Measurements from ENCODE around the gene HMGCL.

HMGCL gene

DNA sequence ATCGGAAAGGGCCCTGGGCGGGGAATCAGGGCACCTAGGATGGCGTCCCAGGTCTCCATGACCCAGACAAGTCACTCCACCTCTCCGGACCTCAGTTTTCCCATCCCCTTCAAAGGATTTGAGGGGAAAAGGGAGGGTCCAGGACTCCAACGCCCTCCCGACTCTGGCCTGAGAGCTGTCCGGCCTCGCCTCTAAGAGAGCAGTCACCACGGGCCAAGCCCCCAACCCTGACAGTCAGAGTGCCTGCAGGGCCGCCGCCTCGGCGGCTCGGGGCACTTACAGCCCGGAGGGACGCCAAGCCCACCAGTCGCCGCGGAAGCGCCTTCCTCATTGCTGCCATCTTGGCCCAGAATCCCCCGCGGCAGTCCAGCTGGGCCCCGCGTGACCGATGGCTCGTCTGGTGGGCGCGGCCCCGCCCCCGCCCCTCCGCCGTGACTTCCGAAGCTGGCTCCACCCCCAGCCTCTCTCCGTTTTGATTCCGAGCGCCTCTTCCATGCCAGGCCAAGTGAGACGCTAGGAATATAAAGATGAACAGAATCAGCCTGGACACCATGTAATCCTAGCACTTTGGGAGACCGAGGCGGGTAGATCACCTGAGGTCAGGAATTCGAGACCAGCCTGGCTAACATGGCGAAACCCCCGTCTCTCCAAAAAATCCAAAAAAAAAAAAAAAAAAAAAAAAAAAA lies at the start of gene HMGCL:
Gene HMGCL (minus strand): TSS at position 354 of the 686 bp plus-strand sequence. CDS start 14 bp downstream, at position 340.
- TF ChIP-seq, protein P1, sequence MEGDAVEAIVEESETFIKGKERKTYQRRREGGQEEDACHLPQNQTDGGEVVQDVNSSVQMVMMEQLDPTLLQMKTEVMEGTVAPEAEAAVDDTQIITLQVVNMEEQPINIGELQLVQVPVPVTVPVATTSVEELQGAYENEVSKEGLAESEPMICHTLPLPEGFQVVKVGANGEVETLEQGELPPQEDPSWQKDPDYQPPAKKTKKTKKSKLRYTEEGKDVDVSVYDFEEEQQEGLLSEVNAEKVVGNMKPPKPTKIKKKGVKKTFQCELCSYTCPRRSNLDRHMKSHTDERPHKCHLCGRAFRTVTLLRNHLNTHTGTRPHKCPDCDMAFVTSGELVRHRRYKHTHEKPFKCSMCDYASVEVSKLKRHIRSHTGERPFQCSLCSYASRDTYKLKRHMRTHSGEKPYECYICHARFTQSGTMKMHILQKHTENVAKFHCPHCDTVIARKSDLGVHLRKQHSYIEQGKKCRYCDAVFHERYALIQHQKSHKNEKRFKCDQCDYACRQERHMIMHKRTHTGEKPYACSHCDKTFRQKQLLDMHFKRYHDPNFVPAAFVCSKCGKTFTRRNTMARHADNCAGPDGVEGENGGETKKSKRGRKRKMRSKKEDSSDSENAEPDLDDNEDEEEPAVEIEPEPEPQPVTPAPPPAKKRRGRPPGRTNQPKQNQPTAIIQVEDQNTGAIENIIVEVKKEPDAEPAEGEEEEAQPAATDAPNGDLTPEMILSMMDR (IDR thresholded peaks at IDR 0.05; ENCODE audit: borderline replicate concordance, insufficient read depth, low read depth, low read length), result no peak
- peak within 1 kb of the TSS; percentile 89 for H3K4me3 ChIP-seq (ENCODE audit: low read depth, low read length)

DNA sequence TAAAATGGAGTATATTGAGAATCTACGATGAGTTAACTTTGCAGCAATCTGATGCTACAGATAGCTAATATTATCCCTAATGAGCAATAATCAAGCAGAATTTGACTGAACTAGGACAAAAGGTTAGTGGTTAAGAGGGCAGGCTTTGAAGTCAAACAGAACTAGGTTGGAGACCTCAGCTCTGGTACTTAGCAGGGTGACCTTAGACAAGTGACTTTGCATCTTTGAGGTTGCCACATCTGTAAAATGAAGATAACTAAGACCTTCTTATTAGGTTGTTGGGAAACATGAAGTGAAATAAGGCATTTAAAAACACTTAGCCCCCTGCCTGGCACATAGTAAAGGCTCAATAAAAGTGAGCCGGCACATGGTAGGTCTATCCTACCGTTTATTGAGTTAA lies 47.2 kb upstream of the HMGCL start:
- TF ChIP-seq, protein P1 (IDR thresholded peaks at IDR 0.05; ENCODE audit: borderline replicate concordance, insufficient read depth, low read depth, low read length), result no peak
- no peak overlapping the region for H3K4me3 ChIP-seq (ENCODE audit: low read depth, low read length)

DNA sequence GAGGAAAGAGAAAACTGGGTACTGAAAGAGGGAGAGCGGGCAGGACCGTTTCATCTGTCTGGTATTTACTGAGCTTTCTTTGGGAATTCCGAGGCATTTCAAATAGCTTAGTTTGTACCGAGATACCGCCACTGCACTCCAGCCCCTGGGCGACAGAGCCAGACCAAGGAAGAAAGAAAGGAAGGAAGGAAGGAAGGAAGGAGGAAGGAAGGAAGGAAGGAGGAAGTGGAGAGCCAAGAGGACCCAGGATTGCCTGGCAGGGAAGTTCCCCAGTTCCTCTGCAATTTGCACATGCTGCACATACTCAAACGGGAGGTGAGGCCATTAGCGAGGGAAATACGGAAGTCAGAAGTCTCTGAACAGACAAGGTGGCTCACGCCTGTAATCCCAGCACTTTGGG lies 43.8 kb upstream of the HMGCL start:
- H3K4me3 ChIP-seq (ENCODE audit: low read depth, low read length), result peak overlapping the region; percentile 97
- TF ChIP-seq, protein P1 (IDR thresholded peaks at IDR 0.05; ENCODE audit: borderline replicate concordance, insufficient read depth, low read depth, low read length), result no peak

DNA sequence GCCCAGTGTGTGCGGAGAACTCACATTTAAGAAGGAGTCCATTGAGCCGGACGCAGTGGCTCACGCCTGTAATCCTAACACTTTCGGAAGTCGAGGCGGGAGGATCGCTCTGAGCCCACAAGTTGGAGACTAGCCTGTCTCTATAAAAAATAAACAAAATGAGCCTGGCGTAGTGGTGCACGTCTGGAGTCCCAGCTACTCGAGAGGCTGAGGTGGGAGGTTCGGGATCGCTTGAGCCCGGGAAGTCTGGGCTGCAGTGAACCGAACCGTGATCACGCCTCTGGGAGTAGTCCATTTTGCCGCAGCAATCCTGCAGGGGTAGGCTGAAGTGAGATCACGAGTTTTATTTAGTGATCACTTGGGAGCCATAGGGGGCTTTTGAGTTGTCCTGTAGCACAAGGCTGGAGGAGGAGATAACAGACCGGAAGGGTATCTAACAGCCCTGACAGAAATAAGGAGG lies 43.4 kb upstream of the HMGCL start:
- H3K4me3 ChIP-seq (ENCODE audit: low read depth, low read length), result peak overlapping the region; percentile 97
- TF ChIP-seq, protein P1 (IDR thresholded peaks at IDR 0.05; ENCODE audit: borderline replicate concordance, insufficient read depth, low read depth, low read length), result no peak

DNA sequence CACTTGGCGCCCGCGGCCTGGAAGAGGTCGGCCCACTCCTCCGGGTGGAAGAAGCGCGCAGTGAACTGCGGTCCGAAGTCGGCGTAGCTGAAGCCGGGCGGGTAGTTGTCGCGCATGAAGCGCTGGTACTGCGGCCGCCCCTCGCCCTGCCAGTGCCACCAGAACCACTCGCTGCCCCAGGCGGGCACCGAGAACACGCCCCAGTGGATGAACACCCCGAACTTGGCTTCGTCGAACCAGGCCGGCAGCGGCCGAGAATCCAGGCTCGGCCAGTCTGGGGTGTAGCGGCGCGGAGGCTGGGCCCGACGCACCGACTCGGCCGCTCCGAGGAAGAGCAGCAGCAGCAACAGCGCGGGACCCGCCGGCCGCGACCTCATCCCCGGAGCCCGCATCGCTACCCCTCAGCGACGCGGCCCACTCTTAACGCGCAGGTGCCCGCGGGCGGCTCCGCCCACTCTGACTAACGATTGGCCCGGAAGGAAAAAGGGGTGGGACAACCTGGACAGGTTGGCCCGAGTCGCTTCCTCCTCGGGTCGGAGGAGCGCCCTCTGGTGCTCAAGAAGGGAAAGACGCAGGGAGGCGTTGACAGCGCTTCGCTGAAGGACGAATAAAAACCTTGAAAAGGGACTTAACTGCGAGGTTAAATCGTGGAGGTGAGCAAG lies 42.8 kb upstream of the HMGCL start, which contains the start of gene FUCA1:
Gene FUCA1 (minus strand): TSS at position 396 of the 662 bp plus-strand sequence. CDS start 4 bp downstream, at position 392.
- TF ChIP-seq, protein P1 (IDR thresholded peaks at IDR 0.05; ENCODE audit: borderline replicate concordance, insufficient read depth, low read depth, low read length), result peak; percentile 93

DNA sequence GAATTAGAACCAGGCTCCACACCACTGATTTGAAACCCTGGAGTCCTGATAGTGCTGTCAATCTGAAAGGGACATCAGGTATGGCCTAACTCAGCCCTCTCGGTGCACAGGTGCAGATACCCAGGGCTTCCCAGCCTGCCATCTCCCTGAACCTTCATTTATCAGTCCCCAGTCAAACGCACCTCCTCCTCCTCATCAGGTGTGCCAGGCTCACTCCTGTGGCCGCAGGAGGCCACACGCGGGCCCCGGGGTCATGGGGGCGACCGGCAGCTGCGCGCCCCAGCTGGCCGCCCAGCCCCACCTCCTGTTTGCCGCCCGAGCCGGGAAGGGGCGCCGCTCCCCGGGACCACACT lies 42.3 kb upstream of the HMGCL start:
- TF ChIP-seq, protein P1 (IDR thresholded peaks at IDR 0.05; ENCODE audit: borderline replicate concordance, insufficient read depth, low read depth, low read length), result no peak
- H3K4me3 ChIP-seq (ENCODE audit: low read depth, low read length), result peak overlapping the region; percentile 97

More for the DNA sequence above, 42.8 kb upstream of the HMGCL start, which contains the start of gene FUCA1:
- peak within 1 kb of the TSS; percentile 97 for H3K4me3 ChIP-seq (ENCODE audit: low read depth, low read length)

Data from GM12875 (cell line).